GM21529 (cell line): Measurements from ENCODE around the gene P3H2.

ENCODE experiments used
- ATAC-seq: cut with Tn5 transposase; IDR thresholded peaks from one replicate; pipeline ENCODE4 v1.9.1; 2021; ENCODE audit not compliant: unreplicated experiment

P3H2 gene

GRCh38 chr3:190019844-190020243 is 100.9 kb downstream of the P3H2 start:
- ATAC-seq = no peak

GRCh38 chr3:190019006-190019405 is 101.7 kb downstream of the P3H2 start:
- no peak for ATAC-seq

GRCh38 chr3:190018460-190018859 is 102.2 kb downstream of the P3H2 start:
- no peak for ATAC-seq

- ATAC-seq = no peak
Observed at GRCh38 chr3:190017521-190018288, 103.0 kb downstream of the P3H2 start.

GRCh38 chr3:190016966-190017365 is 103.7 kb downstream of the P3H2 start:
- no peak for ATAC-seq

GRCh38 chr3:190014940-190015339 is 105.8 kb downstream of the P3H2 start:
- ATAC-seq = no peak

- ATAC-seq = no peak
Observed at GRCh38 chr3:190013943-190014924, 106.5 kb downstream of the P3H2 start.

GRCh38 chr3:190012784-190013183 is 107.9 kb downstream of the P3H2 start:
- no peak for ATAC-seq

- ATAC-seq = no peak
Observed at GRCh38 chr3:190012314-190012782, 108.3 kb downstream of the P3H2 start.

GRCh38 chr3:190010486-190010885 is 110.2 kb downstream of the P3H2 start:
- no peak for ATAC-seq

- no peak for ATAC-seq
Observed at GRCh38 chr3:190009614-190010013, 111.1 kb downstream of the P3H2 start.

GRCh38 chr3:190008432-190008831 is 112.3 kb downstream of the P3H2 start:
- no peak for ATAC-seq

- no peak for ATAC-seq
Observed at GRCh38 chr3:190005343-190006113, 115.2 kb downstream of the P3H2 start.

GRCh38 chr3:190004656-190005055 is 116.0 kb downstream of the P3H2 start:
- ATAC-seq = no peak

GRCh38 chr3:190003681-190004123 is 117.0 kb downstream of the P3H2 start:
- no peak for ATAC-seq

- no peak for ATAC-seq
Observed at GRCh38 chr3:190003068-190003467, 117.6 kb downstream of the P3H2 start.

GRCh38 chr3:190001426-190001825 is 119.3 kb downstream of the P3H2 start:
- ATAC-seq = no peak

GRCh38 chr3:190000861-190001196 is 119.9 kb downstream of the P3H2 start:
- ATAC-seq = no peak

- no peak for ATAC-seq
Observed at GRCh38 chr3:190000187-190000860, 120.4 kb downstream of the P3H2 start.

- no peak for ATAC-seq
Observed at GRCh38 chr3:189999718-190000117, 121.0 kb downstream of the P3H2 start.

GRCh38 chr3:189995129-189995528 is 125.6 kb downstream of the P3H2 start:
- no peak for ATAC-seq
